CD14-positive monocyte (primary cell): ENCODE data around the gene NUPR1. TPM values are rescaled to one million over a fixed set of nuclear protein-coding genes. Genes with fewer than 3 reads are reported as not detected.
"Not testable (repeated sequence)": the region's sequence is repeated elsewhere in the genome, so short reads cannot be mapped to it uniquely, and the experiment has no call there.

ENCODE experiments used
- DNase-seq, 3 donors: peaks; one replicate each; pipeline ENCODE4 v3.0.0-alpha.2; 2011 to 2022
- H2AFZ ChIP-seq: 2 replicates; pipeline ENCODE4 v1.6.0; 2012; ENCODE audit warnings: mild to moderate bottlenecking, low read depth, low read length, inconsistent platforms; ENCODE audit not compliant: insufficient read depth, poor library complexity, severe bottlenecking
- H3K27ac ChIP-seq, 2 donors: 1 replicate in 1 of 2; 2 replicates in 1 of 2; pipeline ENCODE4 v1.5.1; 2012 to 2013; ENCODE audit warnings: low read length in 2 of 2, control low read depth in 1 of 2, inconsistent platforms in 1 of 2, low read depth in 1 of 2, mild to moderate bottlenecking in 1 of 2
- H3K27me3 ChIP-seq, 2 donors: one replicate each; pipeline versions ENCODE4 v1.6.0 to v1.6.1; 2011 to 2013; ENCODE audit warnings: low read length in 2 of 2; ENCODE audit not compliant: control insufficient read depth in 2 of 2, insufficient read depth in 2 of 2
- H3K36me3 ChIP-seq, 2 donors: replicated peaks in 1 of 2; 1 replicate in 1 of 2; 2 replicates in 1 of 2; pipeline versions ENCODE4 v1.5.1 to v1.6.1; 2012 to 2013; ENCODE audit warnings: low read length in 2 of 2, control low read depth in 1 of 2, inconsistent platforms in 1 of 2, mild to moderate bottlenecking in 1 of 2; ENCODE audit not compliant: insufficient read depth in 2 of 2, control insufficient read depth in 1 of 2
- H3K4me1 ChIP-seq, 2 donors: 1 replicate in 1 of 2; 2 replicates in 1 of 2; pipeline versions ENCODE4 v1.5.1 to v1.6.1; 2012 to 2013; ENCODE audit warnings: low read length in 2 of 2, control low read depth in 1 of 2, inconsistent platforms in 1 of 2, mild to moderate bottlenecking in 1 of 2, moderate library complexity in 1 of 2; ENCODE audit not compliant: insufficient read depth in 2 of 2, control insufficient read depth in 1 of 2
- H3K4me2 ChIP-seq: replicated peaks from 2 replicates; pipeline ENCODE3; 2012; ENCODE audit warnings: low read length, moderate library complexity, mild to moderate bottlenecking; ENCODE audit not compliant: poor library complexity, severe bottlenecking; ENCODE audit errors: extremely low read depth
- H3K4me3 ChIP-seq, 3 experiments: fragments of 200-600 bp in 1 of 3; sonication (generic) in 1 of 3; replicated peaks in 1 of 3; 1 replicate in 2 of 3; 2 replicates in 1 of 3; pipeline ENCODE4 v1.5.1; 2011 to 2013; ENCODE audit warnings: low read length in 3 of 3, mild to moderate bottlenecking in 3 of 3, control low read depth in 2 of 3, low read depth in 2 of 3, inconsistent platforms in 1 of 3, moderate library complexity in 1 of 3
- H3K79me2 ChIP-seq: 2 replicates; pipeline ENCODE4 v1.6.0; 2012; ENCODE audit warnings: mild to moderate bottlenecking, control low read depth, inconsistent platforms, low read length, moderate library complexity; ENCODE audit not compliant: insufficient read depth
- H3K9ac ChIP-seq: 2 replicates; pipeline ENCODE4 v1.6.0; 2017; ENCODE audit warnings: low read length, mild to moderate bottlenecking; ENCODE audit not compliant: insufficient read depth, poor library complexity, severe bottlenecking
- H3K9me3 ChIP-seq, 2 donors: replicated peaks in 1 of 2; 1 replicate in 1 of 2; 2 replicates in 1 of 2; pipeline versions ENCODE4 v1.5.1 to v1.6.1; 2012 to 2013; ENCODE audit warnings: low read length in 2 of 2, control low read depth in 1 of 2; ENCODE audit not compliant: control insufficient read depth in 1 of 2, insufficient read depth in 1 of 2
- H4K20me1 ChIP-seq: 2 replicates; pipeline ENCODE4 v1.6.0; 2012; ENCODE audit warnings: mild to moderate bottlenecking, low read length, control low read depth, moderate library complexity; ENCODE audit not compliant: insufficient read depth
- H3K27ac Mint-ChIP-seq, 7 donors: one replicate each; pipeline ENCODE4 v1.8.0; 2020; ENCODE audit warnings: mild to moderate bottlenecking in 7 of 7, mixed read lengths in 7 of 7, moderate library complexity in 6 of 7, inconsistent platforms in 2 of 7
- H3K27me3 Mint-ChIP-seq, 3 donors: one replicate each; pipeline ENCODE4 v1.8.0; 2021 to 2022; ENCODE audit warnings: low read depth in 3 of 3, mild to moderate bottlenecking in 3 of 3, mixed read lengths in 3 of 3, moderate library complexity in 3 of 3, inconsistent platforms in 1 of 3
- H3K36me3 Mint-ChIP-seq, 2 donors: one replicate each; pipeline ENCODE4 v1.8.0; 2020; ENCODE audit warnings: mixed read lengths in 2 of 2, inconsistent platforms in 1 of 2, mild to moderate bottlenecking in 1 of 2
- H3K4me1 Mint-ChIP-seq: one replicate; pipeline ENCODE4 v1.8.0; 2020; ENCODE audit warnings: mild to moderate bottlenecking, mixed read lengths
- H3K4me3 Mint-ChIP-seq, 2 donors: one replicate each; pipeline ENCODE4 v1.8.0; 2020; ENCODE audit warnings: mild to moderate bottlenecking in 2 of 2, mixed read lengths in 2 of 2, moderate library complexity in 1 of 2
- H3K9me3 Mint-ChIP-seq, 7 donors: one replicate each; pipeline ENCODE4 v1.8.0; 2020 to 2022; ENCODE audit warnings: mixed read lengths in 7 of 7, mild to moderate bottlenecking in 6 of 7, moderate library complexity in 6 of 7, inconsistent platforms in 2 of 7
- CTCF ChIP-seq: fragments of 200-600 bp; IDR thresholded peaks from one replicate; pipeline ENCODE4 v1.8.0; 2022; ENCODE audit warnings: antibody characterized with exemption, mild to moderate bottlenecking
- WGBS: methylation state at CpG from one replicate; pipeline ENCODE4 v1.1.5; 2013; ENCODE audit warnings: missing lambda C conversion rate; ENCODE audit not compliant: insufficient coverage; 5-methylcytosine and 5-hydroxymethylcytosine counted together
- intact Hi-C, 2 donors: fragments of 100-400 bp; cut with micrococcal nuclease; formaldehyde crosslinking; loops; one replicate each; pipeline versions ENCODE4 v1.15.0 to v1.15.1; 2023
- polyA plus RNA-seq, 3 donors: library from polyadenylated mRNA; depleted of rRNA in 1 of 3; unstranded in 2 of 3; stranded (reverse) in 1 of 3; fragments of 300-500 nt in 2 of 3; fragments of >200 nt in 1 of 3; fragmentation: Illumina TruSeq in 2 of 3; gene quantifications; 1 replicate in 2 of 3; 2 replicates in 1 of 3; pipeline ENCODE4 v1.2.3, GENCODE V29; 2012 to 2021

NUPR1 gene
- polyA plus RNA-seq, 3 donors = 0.01 to 1.9 TPM; not detected in 1

GRCh38 chr16:28491230-28491969 is 47.4 kb downstream of the NUPR1 start:
- peak overlapping the region; percentile 88 for H2AFZ ChIP-seq
- H3K9me3 ChIP-seq = no peaks in the 10 kb centered on the region
- intact Hi-C loops = loop anchor here in 1 of 2 donors (5.0 kb wide), 1 partner anchor 61 kb away; the partner anchor contains the start of gene SGF29
- peaks cover 78% of the 10 kb centered on the region for H3K79me2 ChIP-seq
- DNase-seq = peak; percentile 50 to 68 (median 58)
- H3K9ac ChIP-seq = peak overlapping the region; percentile 92
- H3K4me1 ChIP-seq = peaks cover 46 to 56% of the 10 kb centered on the region in 2 donors
- 0% methylated on average over 33 of the region's 42 CpGs for WGBS
- Mint-ChIP-seq H3K36me3 (peaks cover 31 to 42% of the 10 kb centered on the region in 2 donors), H3K4me3 (peak overlapping the region; percentile 88 to 95), H3K27ac (peak overlapping the region; percentile 99 to 100 (median 100)), H3K4me1 (peaks cover 52% of the 10 kb centered on the region), H3K9me3 (no peaks in the 10 kb centered on the region), H3K27me3 (peaks cover 0 to 1% (median 0%) of the 10 kb centered on the region in 3 donors)
- no peaks in the 10 kb centered on the region for H3K27me3 ChIP-seq
- peaks cover 32% of the 10 kb centered on the region for H4K20me1 ChIP-seq
- no peak for TF ChIP-seq CTCF
- H3K4me3 ChIP-seq = peak overlapping the region; percentile 73 to 100 (median 99)
- peak overlapping the region; percentile 100 for H3K4me2 ChIP-seq
- H3K36me3 ChIP-seq = peaks cover 27 to 35% of the 10 kb centered on the region in 2 donors
- peak overlapping the region; percentile 99 for H3K27ac ChIP-seq

- Histone ChIP-seq H3K36me3 (peaks cover 59 to 77% of the 10 kb centered on the region in 2 donors), H3K9ac (no peak overlapping the region), H3K27ac (peak overlapping the region in 1 of 2 donors; percentile 51), H3K4me1 (peaks cover 14 to 17% of the 10 kb centered on the region in 2 donors), H3K27me3 (no peaks in the 10 kb centered on the region), H3K4me2 (no peak overlapping the region), H3K9me3 (no peaks in the 10 kb centered on the region), H3K79me2 (peaks cover 46% of the 10 kb centered on the region), H4K20me1 (peaks cover 51% of the 10 kb centered on the region), H2AFZ (no peak overlapping the region), H3K4me3 (no peak overlapping the region)
- no peak for TF ChIP-seq CTCF
- Mint-ChIP-seq H3K27me3 (no peaks in the 10 kb centered on the region), H3K27ac (peak overlapping the region in 1 of 7 donors; percentile 62), H3K36me3 (peaks cover 61 to 80% of the 10 kb centered on the region in 2 donors), H3K9me3 (no peaks in the 10 kb centered on the region), H3K4me3 (no peak overlapping the region), H3K4me1 (peaks cover 13% of the 10 kb centered on the region)
- no peak for DNase-seq
- intact Hi-C loops = no loop called here
- 95% methylated on average over 4 of the region's 5 CpGs for WGBS
These were observed 52.5 kb downstream of the NUPR1 start for GRCh38 chr16:28486266-28486665.

GRCh38 chr16:28483361-28483760 is 55.4 kb downstream of the NUPR1 start:
- H3K4me3 ChIP-seq, H3K4me3 Mint-ChIP-seq, H3K9me3 ChIP-seq, H3K9me3 Mint-ChIP-seq, H3K27ac ChIP-seq, H2AFZ ChIP-seq, H3K27me3 ChIP-seq, H3K4me2 ChIP-seq, H3K4me1 ChIP-seq, intact Hi-C loops, DNase-seq, H3K27me3 Mint-ChIP-seq, H3K4me1 Mint-ChIP-seq, H3K9ac ChIP-seq: not testable (repeated sequence)
- WGBS = 96% methylated on average over 4 of the region's 5 CpGs
- H3K27ac Mint-ChIP-seq = peak overlapping the region in 3 of 7 donors; percentile 26 to 50 (median 37)
- Histone ChIP-seq H4K20me1 (peaks cover 63% of the 10 kb centered on the region), H3K36me3 (peaks cover 73 to 90% of the 10 kb centered on the region in 2 donors), H3K79me2 (peaks cover 20% of the 10 kb centered on the region)
- peaks cover 59 to 89% of the 10 kb centered on the region in 2 donors for H3K36me3 Mint-ChIP-seq
